ENCODE measurements around the gene VMP1.
"Not testable (repeated sequence)": the region's sequence is repeated elsewhere in the genome, so short reads cannot be mapped to it uniquely, and the experiment has no call there.

VMP1 gene

DNA sequence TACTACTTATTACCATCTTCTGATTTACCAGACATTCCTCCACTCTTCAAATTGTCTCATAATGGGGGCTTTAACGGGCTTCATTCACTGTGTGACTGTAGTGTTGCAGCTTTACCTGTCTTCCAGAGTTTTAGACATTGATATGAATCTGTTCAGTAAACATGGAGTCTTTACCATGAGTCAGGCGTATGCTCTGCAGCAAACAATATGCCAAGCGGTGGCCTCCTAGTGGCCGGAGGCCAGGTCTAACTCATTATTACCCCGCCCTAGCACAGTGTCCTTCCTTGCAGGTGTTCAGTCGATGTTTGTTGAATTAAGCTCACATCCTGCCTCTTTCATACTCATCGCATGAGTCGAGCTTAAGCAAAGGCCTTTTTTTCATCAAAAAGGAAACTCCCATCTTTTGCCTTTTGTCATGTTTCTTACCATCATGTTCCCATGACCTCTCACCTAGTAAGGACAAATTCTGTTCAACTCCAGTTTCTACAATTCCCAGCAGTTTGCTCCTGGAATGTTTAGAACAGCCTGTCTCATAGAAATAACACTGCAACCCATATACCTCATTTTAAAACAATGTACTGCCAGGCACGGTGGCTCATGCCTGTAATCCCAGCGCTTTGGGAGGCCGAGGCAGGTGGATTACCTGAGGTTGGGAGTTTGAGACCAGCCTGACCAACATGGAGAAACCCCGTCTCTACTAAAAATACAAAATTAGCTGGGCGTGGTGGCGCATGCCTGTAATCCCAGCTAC lies 145.9 kb downstream of the VMP1 start:
- Histone ChIP-seq H3K9me3 (ENCODE audit: control insufficient read depth, insufficient read depth, low read depth, low read length) (no peaks in the 10 kb centered on the region), H3K36me3 (ENCODE audit: control insufficient read depth in 2 of 2, insufficient read depth in 1 of 2, low read length in 2 of 2) (no peaks in the 10 kb centered on the region), H3K27ac (ENCODE audit: extremely low read depth, low read depth, low read length) (no peak overlapping the region), H3K4me1 (ENCODE audit: control insufficient read depth, insufficient read depth, low read length) (no peaks in the 10 kb centered on the region), H3K4me3 (ENCODE audit: low read depth, low read length) (no peak overlapping the region)
- POLR2A ChIA-PET = interaction anchor here (0.5 to 1.2 kb wide), 3 partner anchors 10 to 112 kb away, joined by 3 to 4 read pairs (median 3); no protein-coding TSS in a partner anchor
- TF ChIP-seq ZNF112 (tag by site-specific recombination; IDR thresholded peaks at IDR 0.05) (no peak), ZNF610 (tag by site-specific recombination; IDR thresholded peaks at IDR 0.05; ENCODE audit: borderline replicate concordance) (no peak), ZNF239 (tag by site-specific recombination; IDR thresholded peaks at IDR 0.05) (no peak), ZNF677 (tag by site-specific recombination; IDR thresholded peaks at IDR 0.05) (no peak)
- TF ChIP-seq, protein P1, sequence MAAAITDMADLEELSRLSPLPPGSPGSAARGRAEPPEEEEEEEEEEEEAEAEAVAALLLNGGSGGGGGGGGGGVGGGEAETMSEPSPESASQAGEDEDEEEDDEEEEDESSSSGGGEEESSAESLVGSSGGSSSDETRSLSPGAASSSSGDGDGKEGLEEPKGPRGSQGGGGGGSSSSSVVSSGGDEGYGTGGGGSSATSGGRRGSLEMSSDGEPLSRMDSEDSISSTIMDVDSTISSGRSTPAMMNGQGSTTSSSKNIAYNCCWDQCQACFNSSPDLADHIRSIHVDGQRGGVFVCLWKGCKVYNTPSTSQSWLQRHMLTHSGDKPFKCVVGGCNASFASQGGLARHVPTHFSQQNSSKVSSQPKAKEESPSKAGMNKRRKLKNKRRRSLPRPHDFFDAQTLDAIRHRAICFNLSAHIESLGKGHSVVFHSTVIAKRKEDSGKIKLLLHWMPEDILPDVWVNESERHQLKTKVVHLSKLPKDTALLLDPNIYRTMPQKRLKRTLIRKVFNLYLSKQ (tag by site-specific recombination; IDR thresholded peaks at IDR 0.05; ENCODE audit: borderline replicate concordance) = no peak
- CTCF ChIA-PET = interaction anchor here (0.6 to 1.5 kb wide), 10 partner anchors 8 to 1591 kb away, joined by 3 to 4 read pairs (median 3); no protein-coding TSS in a partner anchor

- not testable (repeated sequence) for H3K36me3 ChIP-seq (ENCODE audit: control insufficient read depth in 2 of 2, insufficient read depth in 1 of 2, low read length in 2 of 2); H3K9me3 ChIP-seq (ENCODE audit: control insufficient read depth, insufficient read depth, low read depth, low read length); H3K4me3 ChIP-seq (ENCODE audit: low read depth, low read length); H3K27ac ChIP-seq (ENCODE audit: extremely low read depth, low read depth, low read length); H3K4me1 ChIP-seq (ENCODE audit: control insufficient read depth, insufficient read depth, low read length)
- ChIA-PET POLR2A (interaction anchor here (0.6 to 1.2 kb wide), 2 partner anchors 10 to 111 kb away, joined by 3 read pairs; no protein-coding TSS in a partner anchor), CTCF (interaction anchor here (0.6 to 1.5 kb wide), 8 partner anchors 11 to 1590 kb away, joined by 3 to 4 read pairs (median 3); no protein-coding TSS in a partner anchor)
These were observed 146.7 kb downstream of the VMP1 start for GRCh38 chr17:59853919-59854729.

DNA sequence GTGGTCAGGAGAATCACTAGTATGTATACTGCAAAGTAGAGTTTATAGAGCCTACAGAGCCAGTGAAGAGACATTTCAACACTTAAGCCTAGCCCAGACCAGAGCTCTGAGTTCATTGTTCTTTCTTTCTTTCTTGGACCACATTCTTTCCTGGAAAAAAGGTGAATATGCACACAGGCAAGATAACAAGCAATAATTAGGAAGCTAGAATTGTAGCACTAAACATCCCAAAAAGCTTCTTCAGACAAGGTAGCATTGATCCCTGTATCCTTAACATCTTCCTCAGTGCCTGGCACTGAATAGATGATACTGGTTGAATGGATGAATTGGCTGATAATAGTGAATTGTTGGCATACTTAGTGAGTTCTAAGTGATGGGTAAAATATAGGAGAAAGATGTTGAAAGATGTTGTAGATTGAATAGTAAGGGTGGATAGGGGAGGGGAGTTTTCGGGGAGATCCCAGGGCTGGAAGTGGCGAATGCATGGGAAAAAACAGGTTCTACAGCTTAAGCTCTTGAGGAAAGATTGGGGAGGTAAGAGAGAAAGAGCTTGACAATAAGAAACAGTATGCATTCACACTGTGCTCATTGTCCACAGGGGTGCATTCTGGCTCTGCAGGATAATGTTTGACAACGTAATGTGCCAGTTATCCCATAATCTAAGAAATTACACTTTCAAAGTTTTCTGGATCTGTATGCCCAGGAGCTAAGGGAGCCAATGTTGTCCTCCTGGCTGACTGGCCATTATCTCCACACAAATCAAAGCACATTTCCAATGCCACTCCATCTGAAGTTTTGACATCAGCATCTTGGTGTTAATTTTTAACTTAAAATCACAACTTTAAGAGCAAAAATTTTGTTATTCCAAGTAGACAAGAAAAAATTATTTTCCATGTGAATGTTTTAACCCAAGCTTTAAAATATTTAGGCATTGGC lies 149.7 kb downstream of the VMP1 start:
- H3K27ac ChIP-seq (ENCODE audit: extremely low read depth, low read depth, low read length) = no peak overlapping the region

More for the DNA sequence above, 149.7 kb downstream of the VMP1 start:
- H3K4me3 ChIP-seq (ENCODE audit: low read depth, low read length) = no peak overlapping the region
- H3K4me1 ChIP-seq (ENCODE audit: control insufficient read depth, insufficient read depth, low read length) = no peaks in the 10 kb centered on the region
- TF ChIP-seq ZNF169 (tag by site-specific recombination; IDR thresholded peaks at IDR 0.05) = no peak
- no peak for TF ChIP-seq ZNF184 (tag by site-specific recombination; IDR thresholded peaks at IDR 0.05)
- TF ChIP-seq ZXDB (tag by site-specific recombination; IDR thresholded peaks at IDR 0.05) = no peak
- no peak for TF ChIP-seq ZNF157 (tag by site-specific recombination; IDR thresholded peaks at IDR 0.05)
- TF ChIP-seq HOXA7 (CRISPR knock-in tag; IDR thresholded peaks at IDR 0.05; ENCODE audit: borderline replicate concordance) = no peak
- TF ChIP-seq ZSCAN30 (tag by site-specific recombination; IDR thresholded peaks at IDR 0.05) = no peak
- no peak for TF ChIP-seq ZNF146 (tag by site-specific recombination; IDR thresholded peaks at IDR 0.05)
- TF ChIP-seq ZSCAN16 (tag by site-specific recombination; IDR thresholded peaks at IDR 0.05) = no peak
- no peak for TF ChIP-seq ZNF394 (tag by site-specific recombination; IDR thresholded peaks at IDR 0.05; ENCODE audit: borderline replicate concordance)
- no peak for TF ChIP-seq SCRT1 (tag by site-specific recombination; IDR thresholded peaks at IDR 0.05; ENCODE audit: borderline replicate concordance)
- no peak for TF ChIP-seq ZNF501 (tag by site-specific recombination; IDR thresholded peaks at IDR 0.05)
- TF ChIP-seq SALL2 (tag by site-specific recombination; IDR thresholded peaks at IDR 0.05; ENCODE audit: borderline replicate concordance) = no peak
- no peak for TF ChIP-seq ZNF311 (tag by site-specific recombination; IDR thresholded peaks at IDR 0.05; ENCODE audit: borderline replicate concordance)
- TF ChIP-seq ZBTB17 (tag by site-specific recombination; IDR thresholded peaks at IDR 0.05) = no peak
- TF ChIP-seq MEIS1 (CRISPR knock-in tag; IDR thresholded peaks at IDR 0.05; ENCODE audit: borderline replicate concordance) = no peak
- no peak for TF ChIP-seq ZNF510 (tag by site-specific recombination; IDR thresholded peaks at IDR 0.05; ENCODE audit: insufficient replicate concordance)
- no peak for TF ChIP-seq ZNF521 (tag by site-specific recombination; IDR thresholded peaks at IDR 0.05)
- TF ChIP-seq ZNF658 (tag by site-specific recombination; IDR thresholded peaks at IDR 0.05) = no peak
- TF ChIP-seq ZNF214 (tag by site-specific recombination; IDR thresholded peaks at IDR 0.05; ENCODE audit: borderline replicate concordance) = no peak
- TF ChIP-seq ZNF654 (tag by site-specific recombination; IDR thresholded peaks at IDR 0.05; ENCODE audit: low read depth) = no peak
- H3K9me3 ChIP-seq (ENCODE audit: control insufficient read depth, insufficient read depth, low read depth, low read length) = no peaks in the 10 kb centered on the region
- POLR2A ChIA-PET = interaction anchor here (0.5 to 1.3 kb wide), 4 partner anchors 12 to 99 kb away, joined by 3 to 16 read pairs (median 6); no protein-coding TSS in a partner anchor
- CTCF ChIA-PET = interaction anchor here (0.5 to 2.9 kb wide), 5 partner anchors 19 to 621 kb away, joined by 4 to 13 read pairs (median 6); no protein-coding TSS in a partner anchor
- peaks cover 13 to 16% of the 10 kb centered on the region in 2 experiments for H3K36me3 ChIP-seq (ENCODE audit: control insufficient read depth in 2 of 2, insufficient read depth in 1 of 2, low read length in 2 of 2)
